SK-N-MC (cell line): ENCODE data around the gene DGKI.

Experiments used
- EZH2 ChIP-seq: fragments of 200-600 bp; sonication (generic); IDR thresholded peaks from one replicate; pipeline ENCODE4 v1.6.1; 2017; ENCODE audit warnings: antibody characterized with exemption
- FOXP2 ChIP-seq: optimal IDR thresholded peaks from 2 replicates; pipeline ENCODE3; 2011; ENCODE audit warnings: mild to moderate bottlenecking, moderate library complexity; ENCODE audit not compliant: insufficient read depth; ENCODE audit errors: extremely low read length, control extremely low read depth
- POLR2AphosphoS5 ChIP-seq: IDR thresholded peaks from 2 replicates; pipeline ENCODE4 v1.6.1; 2012; ENCODE audit warnings: mild to moderate bottlenecking, low read depth, low read length, borderline replicate concordance

- TF ChIP-seq POLR2AphosphoS5 (no peak), EZH2 (no peak), FOXP2 (no peak)
These were observed 104.7 kb downstream of the DGKI start for GRCh38 chr7:137742051-137742450.
